Ovary (tissue), 9 donors: Measurements from ENCODE around the gene AGPS. TPM values are rescaled to one million over a fixed set of nuclear protein-coding genes. Genes with fewer than 3 reads are reported as not detected.

ENCODE experiments used
- DNase-seq, 5 donors: peaks; one replicate each; pipeline ENCODE4 v3.0.0-alpha.2; 2019 to 2020
- H3K27ac ChIP-seq, 2 donors: fragments of 200-600 bp; one replicate each; pipeline versions ENCODE4 v1.5.1 to v1.8.0; 2019 to 2022
- H3K27me3 ChIP-seq: fragments of 200-600 bp; one replicate; pipeline ENCODE4 v1.8.0; 2022
- H3K36me3 ChIP-seq: fragments of 200-600 bp; sonication (generic); one replicate; pipeline ENCODE4 v1.5.1; 2019
- H3K4me1 ChIP-seq: one replicate; pipeline ENCODE4 v1.8.1; 2013; ENCODE audit warnings: mild to moderate bottlenecking, moderate library complexity; ENCODE audit not compliant: insufficient read depth
- H3K4me3 ChIP-seq: fragments of 200-600 bp; sonication (generic); one replicate; pipeline ENCODE4 v1.5.1; 2017
- H3K9me3 ChIP-seq, 2 donors: fragments of 200-600 bp in 1 of 2; sonication (generic) in 1 of 2; one replicate each; pipeline versions ENCODE4 v1.5.1 to v1.8.1; 2013 to 2019; ENCODE audit warnings: mild to moderate bottlenecking in 1 of 2, moderate library complexity in 1 of 2
- EP300 ChIP-seq: sonication (generic); formaldehyde crosslinking; IDR thresholded peaks from one replicate; pipeline ENCODE4 v1.6.1; 2017; ENCODE audit warnings: antibody characterized with exemption
- POLR2A ChIP-seq: fragments of 450-650 bp; IDR thresholded peaks from one replicate; pipeline ENCODE4 v1.6.1; 2017; ENCODE audit warnings: antibody characterized with exemption, mild to moderate bottlenecking, moderate library complexity
- WGBS, 3 donors: extraction: QIAGEN DNeasy Blood & Tissue Kit in 1 of 3; methylation state at CpG; one replicate each; pipeline versions ENCODE4 v1.1.5 to v1.1.7; 2013 to 2017; 5-methylcytosine and 5-hydroxymethylcytosine counted together
- intact Hi-C, 4 donors: fragments of 100-400 bp; cut with DNase I; formaldehyde crosslinking; loops; one replicate each; pipeline versions ENCODE4 v1.11.0 to v1.15.1; 2022 to 2023
- polyA plus RNA-seq, 2 donors: library from polyadenylated mRNA; stranded (reverse); fragments of 200-250 nt in 1 of 2; fragments of 350-450 nt in 1 of 2; fragmentation: Illumina TruSeq in 1 of 2; extraction: RNeasy Lipid Tissue Mini Kit (QIAGEN cat#74804) in 1 of 2; gene quantifications; one replicate each; pipeline ENCODE4 v1.2.3, GENCODE V29; 2013 to 2014
- total RNA-seq, 7 donors: library from RNA; depleted of rRNA in 2 of 7; stranded (reverse); fragments of >200 nt in 2 of 7; fragmentation: NEBNext Ultra II Directional in 3 of 7; extraction: Animal tissue kit (Norgen Biotek cat#: 25700) in 3 of 7; gene quantifications; one replicate each; pipeline versions ENCODE4 v1.1.0 to v1.2.4, GENCODE V29; 2016 to 2023
- TF ChIP-seq, protein P1 (sequence below), 3 donors: fragments of 450-650 bp in 2 of 3; fragments of 200-600 bp in 1 of 3; IDR thresholded peaks; one replicate each; pipeline versions ENCODE4 v1.5.1 to v1.8.0; 2016 to 2022; ENCODE audit warnings: antibody characterized with exemption in 3 of 3, mild to moderate bottlenecking in 1 of 3
- donor health status: DM: no; HTN: no; CAD: no; lungs with moderate emphysema.
- donor health status: DM: no; HTN: no; CAD: no.
- donor health status: Bipolar disorder and iron deficiency.
- donor health status: DM: yes; HTN: yes; CAD: no.
- donor health status: DM: no; HTN: no; CAD: no.
- donor health status: DM: yes; HTN: yes; CAD: no.

Gene AGPS
- total and polyA plus RNA-seq, 9 donors, result 5.4 to 31.5 (median 21.3) TPM

DNA sequence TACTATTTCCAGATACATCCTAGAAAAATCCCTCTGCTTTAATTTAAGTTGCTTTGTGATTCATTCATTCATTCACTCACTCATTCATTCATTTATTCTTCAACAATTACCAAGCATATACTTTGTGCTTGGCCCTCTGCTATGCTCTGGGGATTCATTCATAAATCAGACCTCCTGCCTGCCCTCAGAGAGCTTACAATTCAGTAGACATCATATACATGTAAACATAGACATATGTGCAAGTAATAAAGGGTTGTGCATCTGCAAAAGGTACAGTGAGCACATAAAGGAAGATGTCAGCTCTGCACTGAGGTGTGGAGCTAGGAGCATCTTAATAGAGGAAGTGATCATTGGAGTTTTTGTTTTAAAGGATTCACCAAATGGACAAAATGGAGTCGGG, 189.4 kb downstream of the AGPS start:
- no peak for DNase-seq
- intact Hi-C loops, result no loop called here
- H3K36me3 ChIP-seq, result no peaks in the 10 kb centered on the region
- no peaks in the 10 kb centered on the region for H3K27me3 ChIP-seq
- H3K27ac ChIP-seq, result no peak overlapping the region
- no peaks in the 10 kb centered on the region for H3K9me3 ChIP-seq
- TF ChIP-seq, protein P1, sequence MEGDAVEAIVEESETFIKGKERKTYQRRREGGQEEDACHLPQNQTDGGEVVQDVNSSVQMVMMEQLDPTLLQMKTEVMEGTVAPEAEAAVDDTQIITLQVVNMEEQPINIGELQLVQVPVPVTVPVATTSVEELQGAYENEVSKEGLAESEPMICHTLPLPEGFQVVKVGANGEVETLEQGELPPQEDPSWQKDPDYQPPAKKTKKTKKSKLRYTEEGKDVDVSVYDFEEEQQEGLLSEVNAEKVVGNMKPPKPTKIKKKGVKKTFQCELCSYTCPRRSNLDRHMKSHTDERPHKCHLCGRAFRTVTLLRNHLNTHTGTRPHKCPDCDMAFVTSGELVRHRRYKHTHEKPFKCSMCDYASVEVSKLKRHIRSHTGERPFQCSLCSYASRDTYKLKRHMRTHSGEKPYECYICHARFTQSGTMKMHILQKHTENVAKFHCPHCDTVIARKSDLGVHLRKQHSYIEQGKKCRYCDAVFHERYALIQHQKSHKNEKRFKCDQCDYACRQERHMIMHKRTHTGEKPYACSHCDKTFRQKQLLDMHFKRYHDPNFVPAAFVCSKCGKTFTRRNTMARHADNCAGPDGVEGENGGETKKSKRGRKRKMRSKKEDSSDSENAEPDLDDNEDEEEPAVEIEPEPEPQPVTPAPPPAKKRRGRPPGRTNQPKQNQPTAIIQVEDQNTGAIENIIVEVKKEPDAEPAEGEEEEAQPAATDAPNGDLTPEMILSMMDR (IDR thresholded peaks at IDR 0.05), result no peak
- TF ChIP-seq POLR2A (no peak), EP300 (no peak)
- no peaks in the 10 kb centered on the region for H3K4me1 ChIP-seq
- no peak overlapping the region for H3K4me3 ChIP-seq
- WGBS, 3 donors, result 94 to 100% (median 95%) methylated on average over 1 of the region's 1 CpG

DNA sequence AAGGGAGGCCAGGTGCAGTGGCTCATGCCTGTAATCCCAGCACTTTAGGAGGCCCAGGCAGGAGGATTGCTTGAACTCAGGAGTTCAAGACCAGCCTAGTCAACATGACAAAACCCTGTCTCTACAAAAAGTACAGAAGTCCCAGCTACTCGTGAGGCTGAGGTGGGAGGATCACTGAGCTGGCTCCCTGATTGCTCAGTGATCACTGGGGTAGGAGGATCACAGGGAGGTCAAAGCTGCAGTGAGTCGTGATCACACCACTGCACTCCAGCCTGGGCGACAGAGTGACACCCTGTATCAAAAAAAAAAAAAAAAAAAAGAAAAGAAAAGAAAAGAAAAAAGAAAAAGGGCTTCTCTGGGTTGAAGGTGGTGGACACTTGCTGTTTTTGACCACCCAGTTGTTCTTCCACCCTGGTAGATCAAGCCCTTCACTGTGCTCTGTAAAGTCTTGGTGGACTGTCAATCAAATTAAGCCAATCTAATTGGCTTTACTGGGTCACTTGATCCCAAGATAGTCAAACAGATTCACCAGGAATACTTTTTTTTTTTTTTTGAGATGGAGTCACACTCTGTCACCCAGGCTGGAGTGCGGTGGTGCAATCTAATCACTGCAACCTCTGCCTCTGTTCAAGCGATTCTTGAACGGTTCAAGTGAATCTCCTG, 191.6 kb downstream of the AGPS start:
- Histone ChIP-seq H3K9me3 (no peaks in the 10 kb centered on the region), H3K4me1 (no peaks in the 10 kb centered on the region), H3K36me3 (no peaks in the 10 kb centered on the region), H3K27me3 (no peaks in the 10 kb centered on the region), H3K27ac (no peak overlapping the region), H3K4me3 (no peak overlapping the region)
- DNase-seq, result no peak
- TF ChIP-seq POLR2A (no peak), EP300 (no peak)
- TF ChIP-seq, protein P1 (IDR thresholded peaks at IDR 0.05), result no peak
- intact Hi-C loops, result no loop called here
- WGBS, 3 donors, result 82 to 92% (median 87%) methylated on average over 6 of the region's 6 CpGs

DNA sequence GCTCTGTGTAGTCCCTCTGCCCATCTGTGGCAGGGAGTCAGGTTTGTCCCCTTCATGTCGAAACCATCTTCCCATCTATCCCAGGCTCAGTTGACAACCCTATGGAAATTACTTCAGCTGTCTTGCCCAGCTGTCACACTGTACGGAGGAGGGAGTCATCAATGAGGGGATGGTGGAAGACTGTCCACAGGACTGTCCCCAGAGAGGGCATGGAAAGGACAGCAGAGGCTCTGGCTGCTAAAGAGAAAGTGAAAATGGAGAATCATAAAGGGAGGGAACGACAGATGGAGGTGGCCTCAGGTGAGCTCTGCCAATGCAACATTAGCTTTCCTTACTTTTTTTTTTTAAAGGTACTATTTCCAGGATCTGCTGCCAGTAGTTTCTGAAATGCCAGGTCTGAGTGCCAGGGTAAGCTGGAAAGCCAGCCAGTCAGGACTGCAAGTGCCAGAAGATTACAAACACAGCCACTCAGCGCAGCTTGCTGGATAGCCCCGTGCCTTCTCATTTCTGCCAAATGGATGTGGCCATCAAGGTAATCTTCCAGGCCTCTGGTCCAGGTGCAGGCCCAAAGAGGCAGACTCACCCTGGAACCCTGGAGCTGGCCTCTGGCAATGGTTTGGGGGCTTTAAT, 192.8 kb downstream of the AGPS start:
- no peak overlapping the region for H3K27ac ChIP-seq
- no peaks in the 10 kb centered on the region for H3K27me3 ChIP-seq
- TF ChIP-seq EP300 (no peak), POLR2A (no peak)
- TF ChIP-seq, protein P1 (IDR thresholded peaks at IDR 0.05), result no peak
- intact Hi-C loops, result no loop called here
- no peaks in the 10 kb centered on the region for H3K9me3 ChIP-seq
- no peak for DNase-seq
- no peak overlapping the region for H3K4me3 ChIP-seq
- no peaks in the 10 kb centered on the region for H3K4me1 ChIP-seq
- 88 to 93% (median 91%) methylated on average over 5 of the region's 5 CpGs for WGBS, 3 donors
- no peaks in the 10 kb centered on the region for H3K36me3 ChIP-seq

DNA sequence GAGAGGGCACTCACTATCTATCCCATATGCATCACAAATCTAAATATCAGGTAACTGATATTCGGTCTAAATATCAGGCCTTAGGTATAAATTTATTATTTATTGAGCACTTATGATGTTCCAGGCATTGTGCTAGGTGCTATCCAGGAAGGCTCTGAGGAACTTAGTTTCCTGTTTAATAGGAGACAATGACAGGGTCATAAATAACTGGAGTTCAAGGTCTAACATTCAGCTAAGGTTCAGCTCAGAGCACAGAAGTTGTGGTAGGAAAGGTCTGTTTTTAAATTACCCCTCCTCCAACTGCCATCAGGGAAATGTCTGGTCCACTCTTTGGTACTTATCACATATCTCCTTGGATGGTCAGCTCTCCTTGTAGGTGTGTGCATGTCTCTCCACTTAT, 193.6 kb downstream of the AGPS start:
- H3K4me1 ChIP-seq, result no peaks in the 10 kb centered on the region

More for the DNA sequence above, 193.6 kb downstream of the AGPS start:
- Histone ChIP-seq H3K36me3 (no peaks in the 10 kb centered on the region), H3K4me3 (no peak overlapping the region), H3K27me3 (no peaks in the 10 kb centered on the region), H3K27ac (no peak overlapping the region), H3K9me3 (no peaks in the 10 kb centered on the region)
- TF ChIP-seq, protein P1 (IDR thresholded peaks at IDR 0.05), result no peak
- TF ChIP-seq POLR2A (no peak), EP300 (no peak)
- intact Hi-C loops, result no loop called here
- WGBS, 3 donors, result 78 to 86% (median 82%) methylated on average over 1 of the region's 1 CpG
- no peak for DNase-seq
